GM12878 (cell line): ENCODE measurements around the gene ARID3B. TPM values are rescaled to one million over a fixed set of nuclear protein-coding genes. Genes with fewer than 3 reads are reported as not detected.

ENCODE experiments used
- ATAC-seq: fragments of 200-7000 bp; cut with Tn5 transposase; 3 replicates; pipeline ENCODE4 v1.9.1; 2020; ENCODE audit warnings: mild to moderate bottlenecking, moderate library complexity
- BruUV-seq: library from RNA; stranded (reverse); fragments of 400-500 nt; replicated peaks from 2 replicates; lab custom pipeline; 2021; lab: Mats Ljungman, UMichigan
- CTCF ChIA-PET: fragments of 300-600 bp; sonication (Branson Sonifier 250); formaldehyde crosslinking; extraction: SDS; loops from one replicate; lab custom pipeline; 2021; ENCODE audit warnings: inconsistent platforms; lab: Yijun Ruan, JAX
- POLR2A ChIA-PET: fragments of 350-600 bp; formaldehyde crosslinking; extraction: SDS; loops from one replicate; lab custom pipeline; 2021; ENCODE audit warnings: inconsistent platforms; lab: Charles Lee
- RAD21 ChIA-PET: fragments of 300-600 bp; sonication (Branson Sonifier 250); formaldehyde crosslinking; loops from one replicate; lab custom pipeline; 2023; ENCODE audit warnings: antibody characterized with exemption; ENCODE audit not compliant: unreplicated experiment; lab: Charles Lee
- SMC1A ChIA-PET: fragments of 300-600 bp; sonication (Branson Sonifier 250); formaldehyde crosslinking; loops from one replicate; lab custom pipeline; 2023; ENCODE audit not compliant: unreplicated experiment, uncharacterized antibody; lab: Charles Lee
- DNase-seq: peaks from one replicate; pipeline ENCODE4 v3.0.0-alpha.2; 2011; ENCODE audit warnings: low read depth, low spot score
- FAIRE-seq: peaks from 3 replicates; lab custom pipeline; 2011; peaks lifted over from hg19 to GRCh38; lab: Jason Lieb, UNC
- H2AFZ ChIP-seq: 2 replicates; pipeline ENCODE4 v1.6.0; 2011; ENCODE audit warnings: low read depth, low read length, control low read depth; ENCODE audit not compliant: control insufficient read depth
- H3K27ac ChIP-seq: 2 replicates; pipeline ENCODE4 v1.5.1; 2011; ENCODE audit warnings: control low read depth; ENCODE audit not compliant: control insufficient read depth, insufficient read depth
- H3K27me3 ChIP-seq, 2 experiments: replicated peaks in 1 of 2; 2 replicates each; pipeline versions ENCODE4 v1.6.0 to v1.6.1; 2011; ENCODE audit warnings: low read length in 1 of 2; ENCODE audit not compliant: control insufficient read depth in 2 of 2, insufficient read depth in 2 of 2
- H3K36me3 ChIP-seq, 2 experiments: 2 replicates each; pipeline ENCODE4 v1.5.1; 2011; ENCODE audit warnings: low read length in 1 of 2; ENCODE audit not compliant: control insufficient read depth in 2 of 2, insufficient read depth in 2 of 2
- H3K4me1 ChIP-seq: 2 replicates; pipeline ENCODE4 v1.6.1; 2011; ENCODE audit warnings: mild to moderate bottlenecking, low read length, moderate library complexity, mixed read lengths; ENCODE audit not compliant: control insufficient read depth, insufficient read depth
- H3K4me2 ChIP-seq: 2 replicates; pipeline ENCODE4 v1.6.0; 2011; ENCODE audit warnings: control low read depth; ENCODE audit not compliant: control insufficient read depth, insufficient read depth
- H3K4me3 ChIP-seq: fragments of 200-600 bp; sonication (generic); 2 replicates; pipeline ENCODE4 v1.5.1; 2016
- H3K79me2 ChIP-seq: 2 replicates; pipeline ENCODE4 v1.6.0; 2011; ENCODE audit warnings: low read length; ENCODE audit not compliant: control insufficient read depth, insufficient read depth
- H3K9ac ChIP-seq: 2 replicates; pipeline ENCODE4 v1.8.0; 2011; ENCODE audit warnings: low read length, control low read depth, mixed read lengths; ENCODE audit not compliant: control insufficient read depth, insufficient read depth
- H3K9me3 ChIP-seq: replicated peaks from 3 replicates; pipeline ENCODE4 v1.5.1; 2011; ENCODE audit warnings: mild to moderate bottlenecking, low read length; ENCODE audit not compliant: control insufficient read depth, insufficient read depth
- H4K20me1 ChIP-seq: 2 replicates; pipeline ENCODE4 v1.6.0; 2011; ENCODE audit not compliant: control insufficient read depth, insufficient read depth
- ATF7 ChIP-seq: fragments of 450-650 bp; IDR thresholded peaks from 2 replicates; pipeline ENCODE4 v1.6.1; 2016; ENCODE audit warnings: low read depth, mild to moderate bottlenecking
- CREB1 ChIP-seq: IDR thresholded peaks from 2 replicates; pipeline ENCODE4 v1.6.1; 2012; ENCODE audit warnings: low read depth, mild to moderate bottlenecking, inconsistent platforms
- ESRRA ChIP-seq: IDR thresholded peaks from 2 replicates; pipeline ENCODE4 v1.6.1; 2012; ENCODE audit warnings: mild to moderate bottlenecking, low read length, improper control_type of control experiment
- HCFC1 ChIP-seq: fragments of 150-350 bp; IDR thresholded peaks from 2 replicates; pipeline ENCODE4 v1.6.1; 2014; ENCODE audit warnings: low read length
- IKZF2 ChIP-seq, 2 experiments: fragments of 450-650 bp; IDR thresholded peaks; 2 replicates each; pipeline ENCODE4 v1.6.1; 2017; ENCODE audit warnings: mild to moderate bottlenecking in 2 of 2, moderate library complexity in 2 of 2
- JUND ChIP-seq: IDR thresholded peaks from 2 replicates; pipeline ENCODE4 v1.6.1; 2012; ENCODE audit warnings: low read depth, mild to moderate bottlenecking, low read length, improper control_type of control experiment, moderate library complexity
- MEF2A ChIP-seq: IDR thresholded peaks from 2 replicates; pipeline ENCODE4 v1.6.1; 2011; ENCODE audit warnings: low read depth, mild to moderate bottlenecking, low read length, moderate library complexity; ENCODE audit not compliant: insufficient read depth
- MEF2B ChIP-seq: fragments of 450-650 bp; IDR thresholded peaks from 2 replicates; pipeline ENCODE4 v1.6.1; 2018; ENCODE audit warnings: mild to moderate bottlenecking, moderate library complexity; ENCODE audit not compliant: partially characterized antibody, poor library complexity, severe bottlenecking
- RCOR1 ChIP-seq: conservative IDR thresholded peaks from 2 replicates; pipeline ENCODE4 v1.6.1; 2012; ENCODE audit warnings: low read depth, low read length, improper control_type of control experiment
- RUNX3 ChIP-seq: IDR thresholded peaks from 2 replicates; pipeline ENCODE4 v1.6.1; 2012; ENCODE audit warnings: low read length, inconsistent platforms
- SMAD1 ChIP-seq: fragments of 450-650 bp; IDR thresholded peaks from 2 replicates; pipeline ENCODE4 v1.6.1; 2018; ENCODE audit warnings: mild to moderate bottlenecking, low read depth; ENCODE audit not compliant: partially characterized antibody
- SREBF2 ChIP-seq: IDR thresholded peaks from 2 replicates; pipeline ENCODE4 v1.6.1; 2012; ENCODE audit warnings: mild to moderate bottlenecking, low read length
- ZNF622 ChIP-seq: fragments of 450-650 bp; IDR thresholded peaks from 2 replicates; pipeline ENCODE4 v1.6.1; 2017; ENCODE audit warnings: mild to moderate bottlenecking, inconsistent platforms
- WGBS: methylation state at CpG from one replicate; pipeline ENCODE4 v1.1.6; 2016; ENCODE audit warnings: low lambda C conversion rate; ENCODE audit not compliant: insufficient replicate concordance, insufficient coverage; ENCODE audit errors: missing lambda C conversion rate; 5-methylcytosine and 5-hydroxymethylcytosine counted together
- in situ Hi-C: fragments of 300-500 bp; cut with MboI; formaldehyde crosslinking; loops from 9 replicates; pipeline ENCODE4 v1.14.3; 2018; ENCODE audit warnings: mixed read lengths
- intact Hi-C: fragments of 100-400 bp; cut with micrococcal nuclease; formaldehyde crosslinking; loops from one replicate; pipeline ENCODE4 v1.14.2; 2022; ENCODE audit not compliant: unreplicated experiment
- polyA plus RNA-seq, 11 experiments: library from polyadenylated mRNA; depleted of rRNA in 4 of 11; unstranded in 6 of 11; stranded (reverse) in 5 of 11; fragments of >200 nt; fragmentation: Nextera tagmentation in 4 of 11; fragmentation: Illumina TruSeq in 1 of 11; extraction: Ambion mirVana in 4 of 11; extraction: Trizol in 1 of 11; gene quantifications; 1 replicate in 1 of 11; 2 replicates in 10 of 11; pipeline versions ENCODE4 v1.2.1 to v1.2.3, GENCODE V29; 2011 to 2016; ENCODE audit warnings: inconsistent platforms in 2 of 11, missing spikeins in 2 of 11, low read depth in 1 of 11
- total RNA-seq, 4 experiments: library from RNA; depleted of rRNA in 3 of 4; stranded (reverse); fragments of >200 nt in 3 of 4; fragmentation: Illumina TruSeq in 1 of 4; extraction: Trizol in 1 of 4; gene quantifications; 2 replicates each; pipeline versions ENCODE4 v1.2.1 to v1.2.3, GENCODE V29; 2013 to 2021
- TF ChIP-seq, protein P1 (sequence below): IDR thresholded peaks from 2 replicates; pipeline ENCODE4 v1.6.1; 2011; ENCODE audit warnings: low read depth, low read length, improper control_type of control experiment, borderline replicate concordance

ARID3B gene
- total and polyA plus RNA-seq, 10 of the 15 experiments (the other 5 are each of a cell fraction or from before 2014, with no cell fraction given), result 1.1 to 33.4 (median 24.0) TPM

GRCh38 chr15:74551714-74552113 lies 10.7 kb downstream of the ARID3B start:
- ChIA-PET CTCF (interaction anchor here (2.0 to 3.6 kb wide), 2 partner anchors 8 to 10 kb away, joined by 5 to 10 read pairs; partner anchors contain the start of gene ARID3B), SMC1A (interaction anchor here (1.5 kb wide), 1 partner anchor 9 kb away, joined by 4 read pairs; no protein-coding TSS in a partner anchor), POLR2A (interaction anchor here (0.6 to 0.7 kb wide), 3 partner anchors 17 to 328 kb away, joined by 3 to 8 read pairs (median 5); no protein-coding TSS in a partner anchor)
- Histone ChIP-seq H4K20me1 (peaks cover 5% of the 10 kb centered on the region), H3K4me3 (no peak overlapping the region; the same call in 1 of the 2 replicates), H3K4me1 (peaks cover 18% of the 10 kb centered on the region; the same call in 1 of the 2 replicates), H3K36me3 (peaks cover 9 to 39% of the 10 kb centered on the region in 2 experiments), H3K4me2 (no peak overlapping the region; the same call in 1 of the 2 replicates), H3K27ac (no peak overlapping the region)
- WGBS, result no CpG with 5 or more reads among the region's 3 CpGs
- ATAC-seq, result no peak
- in situ Hi-C loops, result no loop called here
- intact Hi-C loops, result no loop called here
- TF ChIP-seq ESRRA, result no peak
- TF ChIP-seq, all 136 proteins: peak for 0
- H3K27me3 ChIP-seq, result no peaks in the 10 kb centered on the region
- BruUV-seq, result no TSS peak
- H2AFZ ChIP-seq, result no peak overlapping the region
- RAD21 ChIA-PET, result no interaction called here
- H3K79me2 ChIP-seq, result peaks cover 84% of the 10 kb centered on the region
- DNase-seq, result no peak
- H3K9ac ChIP-seq, result no peak overlapping the region
- no peak for FAIRE-seq
- no peaks in the 10 kb centered on the region for H3K9me3 ChIP-seq

- ChIA-PET POLR2A (interaction anchor here (1.4 kb wide), 1 partner anchor 13 kb away, joined by 4 read pairs; no protein-coding TSS in a partner anchor), SMC1A (interaction anchor here (0.8 to 1.8 kb wide), 3 partner anchors 15 to 61 kb away, joined by 3 to 6 read pairs (median 5); no protein-coding TSS in a partner anchor), RAD21 (interaction anchor here (0.9 to 1.0 kb wide), 2 partner anchors 11 to 12 kb away, joined by 3 read pairs; partner anchors contain the start of gene ARID3B), CTCF (interaction anchor here (0.6 to 3.6 kb wide), 8 partner anchors 11 to 346 kb away, joined by 3 to 10 read pairs (median 4); partner anchors contain the start of gene ARID3B)
- no TSS peak for BruUV-seq
- in situ Hi-C loops, result no loop called here
- H4K20me1 ChIP-seq, result peaks cover 5% of the 10 kb centered on the region
- DNase-seq, result no peak
- H3K36me3 ChIP-seq, result peaks cover 9 to 32% of the 10 kb centered on the region in 2 experiments
- H3K4me1 ChIP-seq, result peaks cover 17% of the 10 kb centered on the region; the same call in 1 of the 2 replicates
- H3K4me3 ChIP-seq, result peak overlapping the region; percentile 13; the same call in 1 of the 2 replicates
- intact Hi-C loops, result no loop called here
- H3K27ac ChIP-seq, result peak overlapping the region; percentile 24
- no peak overlapping the region for H3K9ac ChIP-seq
- H2AFZ ChIP-seq, result no peak overlapping the region
- no peaks in the 10 kb centered on the region for H3K27me3 ChIP-seq
- peak overlapping the region; percentile 70 for H3K4me2 ChIP-seq
- no peak for FAIRE-seq
- peaks cover 80% of the 10 kb centered on the region for H3K79me2 ChIP-seq
- no peaks in the 10 kb centered on the region for H3K9me3 ChIP-seq
- 0% methylated on average over 5 of the region's 5 CpGs for WGBS
- TF ChIP-seq CREB1, result 0 out of 2 replicates have a peak, but pooled peaks have one; percentile 36
- TF ChIP-seq HCFC1, result no peak
- no peak for TF ChIP-seq ZNF622
- no peak for TF ChIP-seq SREBF2
- peak; percentile 39; the same call in 1 of the 2 replicates for TF ChIP-seq ATF7
- no peak for TF ChIP-seq SMAD1
- peak; percentile 24; the same call in 1 of the 2 replicates for TF ChIP-seq RUNX3
- TF ChIP-seq JUND, result no peak
- TF ChIP-seq, protein P1, sequence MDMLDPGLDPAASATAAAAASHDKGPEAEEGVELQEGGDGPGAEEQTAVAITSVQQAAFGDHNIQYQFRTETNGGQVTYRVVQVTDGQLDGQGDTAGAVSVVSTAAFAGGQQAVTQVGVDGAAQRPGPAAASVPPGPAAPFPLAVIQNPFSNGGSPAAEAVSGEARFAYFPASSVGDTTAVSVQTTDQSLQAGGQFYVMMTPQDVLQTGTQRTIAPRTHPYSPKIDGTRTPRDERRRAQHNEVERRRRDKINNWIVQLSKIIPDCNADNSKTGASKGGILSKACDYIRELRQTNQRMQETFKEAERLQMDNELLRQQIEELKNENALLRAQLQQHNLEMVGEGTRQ, result no peak
- peak; percentile 16 for TF ChIP-seq MEF2B
- TF ChIP-seq MEF2A, result peak; percentile 65; the same call in 1 of the 2 replicates
- TF ChIP-seq IKZF2 (IDR thresholded peaks at IDR 0.05), result peak in 1 of 2 experiments; percentile 17; a peak in 1 of 4 replicates
- no peak for TF ChIP-seq RCOR1
- peak; percentile 60 for ATAC-seq
These were observed 11.9 kb downstream of the ARID3B start for GRCh38 chr15:74552773-74553441.
